HCT116 (cell line): ENCODE data around the gene RHBDF2. TPM values are rescaled to one million over a fixed set of nuclear protein-coding genes. Genes with fewer than 3 reads are reported as not detected.

ENCODE experiments used
- ATAC-seq: fragments of 200-7000 bp; cut with Tn5 transposase; 2 replicates; pipeline ENCODE4 v1.9.1; 2020; ENCODE audit warnings: mild to moderate bottlenecking, moderate library complexity
- BruUV-seq: library from RNA; stranded (reverse); fragments of 400-500 nt; replicated peaks from 2 replicates; lab custom pipeline; 2021; lab: Mats Ljungman, UMichigan
- CTCF ChIA-PET: fragments of 300-600 bp; sonication (Branson Sonifier 250); formaldehyde crosslinking; loops from one replicate; lab custom pipeline; 2021; ENCODE audit warnings: antibody characterized with exemption; lab: Charles Lee
- POLR2A ChIA-PET: fragments of 300-600, 350-600 bp; sonication (Branson Sonifier 250); formaldehyde crosslinking; loops from one replicate; lab custom pipeline; 2021; ENCODE audit warnings: antibody characterized with exemption; lab: Charles Lee
- RAD21 ChIA-PET, 2 experiments: fragments of 300-600 bp; sonication (Branson Sonifier 250); formaldehyde crosslinking; loops; one replicate each; lab custom pipeline; 2023; ENCODE audit warnings: low total read pairs in 2 of 2; ENCODE audit not compliant: uncharacterized antibody in 2 of 2, unreplicated experiment in 2 of 2, low non-redundant PET in 1 of 2; lab: Charles Lee
- DNase-seq: peaks from one replicate; pipeline ENCODE4 v3.0.0-alpha.2; 2010; ENCODE audit warnings: low read depth, low spot score
- H2AFZ ChIP-seq: fragments of 200-600 bp; shearing (Covaris generic), sonication (generic); 2 replicates; pipeline ENCODE4 v1.6.1; 2017; ENCODE audit warnings: low read depth, mixed run types, mixed read lengths, antibody characterized with exemption, low read length; ENCODE audit not compliant: poor library complexity, severe bottlenecking
- H3K27ac ChIP-seq: 2 replicates; pipeline ENCODE4 v1.5.1; 2012; ENCODE audit warnings: low read depth, low read length
- H3K27me3 ChIP-seq: fragments of 200-600 bp; sonication (generic); 2 replicates; pipeline ENCODE4 v1.6.1; 2016; ENCODE audit warnings: mixed run types, low read length, mixed read lengths; ENCODE audit not compliant: insufficient read depth
- H3K36me3 ChIP-seq, 2 experiments: fragments of 200-500 bp in 1 of 2; fragments of 200-600 bp in 1 of 2; sonication (Bioruptor generic) in 1 of 2; sonication (generic) in 1 of 2; 2 replicates each; pipeline versions ENCODE4 v1.5.1 to v1.6.1; 2014 to 2016; ENCODE audit warnings: low read length in 2 of 2, inconsistent platforms in 1 of 2, mixed read lengths in 1 of 2, mixed run types in 1 of 2; ENCODE audit not compliant: insufficient read depth in 2 of 2, control insufficient read depth in 1 of 2
- H3K4me1 ChIP-seq, 2 experiments: fragments of 200-600 bp in 1 of 2; sonication (generic) in 1 of 2; 2 replicates each; pipeline versions ENCODE4 v1.5.1 to v1.6.1; 2012 to 2017; ENCODE audit warnings: low read length in 2 of 2, inconsistent platforms in 1 of 2, mild to moderate bottlenecking in 1 of 2, mixed read lengths in 1 of 2, mixed run types in 1 of 2, moderate library complexity in 1 of 2; ENCODE audit not compliant: insufficient read depth in 2 of 2, control insufficient read depth in 1 of 2
- H3K4me2 ChIP-seq: fragments of 200-600 bp; sonication (generic); 2 replicates; pipeline ENCODE4 v1.6.1; 2017; ENCODE audit warnings: mixed run types, low read length, mixed read lengths
- H3K4me3 ChIP-seq, 2 experiments: fragments of 200-600 bp in 1 of 2; sonication (generic) in 1 of 2; replicated peaks in 1 of 2; 2 replicates each; pipeline ENCODE4 v1.5.1; 2011 to 2016; ENCODE audit warnings: low read length in 2 of 2, control low read depth in 1 of 2, low read depth in 1 of 2, mild to moderate bottlenecking in 1 of 2, mixed read lengths in 1 of 2, mixed run types in 1 of 2
- H3K79me2 ChIP-seq: fragments of 200-600 bp; sonication (generic); 2 replicates; pipeline ENCODE4 v1.6.1; 2017; ENCODE audit warnings: mild to moderate bottlenecking, mixed run types, low read length, moderate library complexity, mixed read lengths; ENCODE audit not compliant: insufficient read depth
- H3K9ac ChIP-seq: fragments of 200-600 bp; sonication (generic); 2 replicates; pipeline ENCODE4 v1.6.1; 2016; ENCODE audit warnings: low read length, mixed read lengths
- H3K9me2 ChIP-seq: fragments of 200-600 bp; sonication (generic), shearing (Covaris generic); 2 replicates; pipeline ENCODE4 v1.6.1; 2017; ENCODE audit warnings: mixed run types, mild to moderate bottlenecking, moderate library complexity; ENCODE audit not compliant: insufficient read depth
- H3K9me3 ChIP-seq, 2 experiments: fragments of 200-500 bp in 1 of 2; fragments of 200-600 bp in 1 of 2; sonication (Bioruptor generic) in 1 of 2; sonication (generic) in 1 of 2; 2 replicates each; pipeline ENCODE4 v1.6.1; 2014 to 2017; ENCODE audit warnings: low read length in 2 of 2, mixed read lengths in 2 of 2, inconsistent platforms in 1 of 2, low read depth in 1 of 2, mild to moderate bottlenecking in 1 of 2, mixed run types in 1 of 2, moderate library complexity in 1 of 2; ENCODE audit not compliant: control insufficient read depth in 1 of 2, insufficient read depth in 1 of 2
- H4K20me1 ChIP-seq: fragments of 200-600 bp; sonication (generic), shearing (Covaris generic); 2 replicates; pipeline ENCODE4 v1.6.1; 2017; ENCODE audit warnings: mixed run types, mild to moderate bottlenecking, moderate library complexity; ENCODE audit not compliant: insufficient read depth
- EZH2phosphoT487 ChIP-seq: fragments of 200-600 bp; IDR thresholded peaks from 2 replicates; pipeline ENCODE4 v1.6.1; 2018; ENCODE audit warnings: antibody characterized with exemption, borderline replicate concordance
- JUND ChIP-seq: IDR thresholded peaks from 2 replicates; pipeline ENCODE4 v1.6.1; 2012
- POLR2A ChIP-seq: IDR thresholded peaks from 2 replicates; pipeline ENCODE4 v1.7.0; 2011; ENCODE audit warnings: borderline replicate concordance; ENCODE audit not compliant: insufficient read depth, insufficient read length; ENCODE audit errors: extremely low read depth
- POLR2AphosphoS5 ChIP-seq: IDR thresholded peaks from 2 replicates; pipeline ENCODE4 v1.6.1; 2011; ENCODE audit warnings: mild to moderate bottlenecking, low read depth, low read length, moderate library complexity
- SP1 ChIP-seq: IDR thresholded peaks from 2 replicates; pipeline ENCODE4 v1.6.1; 2012; ENCODE audit warnings: low read depth
- intact Hi-C: fragments of 100-400 bp; cut with micrococcal nuclease; formaldehyde crosslinking; loops from 2 replicates; pipeline ENCODE4 v1.10.0; 2022
- total RNA-seq: library from RNA; stranded (reverse); gene quantifications from one replicate; pipeline ENCODE4 v1.2.1, GENCODE V29; 2021; ENCODE audit not compliant: unreplicated experiment
- TF ChIP-seq, protein P1 (sequence below): IDR thresholded peaks from 2 replicates; pipeline ENCODE4 v1.6.1; 2011; ENCODE audit warnings: mild to moderate bottlenecking, low read length, moderate library complexity; ENCODE audit not compliant: insufficient replicate concordance; ENCODE audit errors: extremely low read depth
- TF ChIP-seq, protein P2 (sequence below): IDR thresholded peaks from 2 replicates; pipeline ENCODE4 v1.6.1; 2012; ENCODE audit warnings: low read depth

Gene RHBDF2
- total RNA-seq, 1 experiment from 2014 or later = 61.1 TPM

DNA sequence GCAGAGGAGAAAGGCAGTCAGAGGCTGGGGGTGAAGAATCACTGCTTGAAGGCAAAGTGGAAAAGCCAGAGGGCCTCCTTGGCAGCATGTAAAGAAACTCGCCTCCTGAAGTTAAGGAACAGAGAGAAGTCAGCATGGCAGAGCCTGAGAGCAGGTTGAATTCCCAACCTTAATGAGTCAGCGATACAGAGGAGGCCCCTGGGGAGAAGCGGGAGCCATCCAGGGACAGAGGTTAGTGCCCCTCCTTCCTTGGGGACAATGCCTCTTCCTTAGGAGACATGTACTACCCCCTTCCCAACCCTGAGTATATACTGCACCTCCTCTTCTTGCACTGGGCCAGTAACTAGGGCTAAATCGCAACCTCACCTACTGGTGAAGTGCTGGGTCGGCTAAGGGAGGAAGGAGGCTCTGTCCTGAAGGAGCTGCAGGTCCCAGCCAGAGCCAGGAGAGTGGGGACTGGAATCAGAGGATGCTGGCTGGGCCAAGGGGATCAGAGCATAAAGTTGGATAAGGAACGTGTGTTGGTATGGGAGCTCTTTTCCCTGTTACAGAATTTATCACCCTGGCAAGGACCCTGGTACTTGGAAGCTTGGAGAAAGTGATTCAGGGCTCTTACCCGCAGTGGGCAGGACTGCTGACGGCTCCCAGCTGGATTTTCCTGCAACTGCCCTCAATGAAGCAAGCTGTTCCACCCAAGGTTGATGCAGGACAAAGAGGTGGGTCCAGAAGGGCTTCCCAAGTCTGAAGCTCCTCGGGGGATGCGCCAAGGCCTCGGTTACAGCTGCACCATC, 39.3 kb downstream of the RHBDF2 start:
- ATAC-seq = no peak

More for the DNA sequence above, 39.3 kb downstream of the RHBDF2 start:
- ChIA-PET POLR2A (no interaction called here), RAD21 (no interaction called here), CTCF (interaction anchor here (7.9 kb wide), 1 partner anchor 44 kb away, joined by 100 read pairs; the partner anchor contains the start of gene RHBDF2)
- Histone ChIP-seq H3K27me3 (no peaks in the 10 kb centered on the region), H3K27ac (no peak overlapping the region), H3K9ac (no peak overlapping the region), H3K9me3 (no peaks in the 10 kb centered on the region), H3K36me3 (no peaks in the 10 kb centered on the region), H2AFZ (no peak overlapping the region), H3K4me1 (peaks cover 0 to 19% of the 10 kb centered on the region in 2 experiments; a peak in 2 of 4 replicates), H3K9me2 (no peaks in the 10 kb centered on the region), H3K4me3 (no peak overlapping the region), H3K79me2 (no peaks in the 10 kb centered on the region), H4K20me1 (no peaks in the 10 kb centered on the region), H3K4me2 (no peak overlapping the region)
- intact Hi-C loops = loop anchor here (5.0 kb wide), 1 partner anchor 160 kb away; no protein-coding TSS in a partner anchor
- TF ChIP-seq, protein P1, sequence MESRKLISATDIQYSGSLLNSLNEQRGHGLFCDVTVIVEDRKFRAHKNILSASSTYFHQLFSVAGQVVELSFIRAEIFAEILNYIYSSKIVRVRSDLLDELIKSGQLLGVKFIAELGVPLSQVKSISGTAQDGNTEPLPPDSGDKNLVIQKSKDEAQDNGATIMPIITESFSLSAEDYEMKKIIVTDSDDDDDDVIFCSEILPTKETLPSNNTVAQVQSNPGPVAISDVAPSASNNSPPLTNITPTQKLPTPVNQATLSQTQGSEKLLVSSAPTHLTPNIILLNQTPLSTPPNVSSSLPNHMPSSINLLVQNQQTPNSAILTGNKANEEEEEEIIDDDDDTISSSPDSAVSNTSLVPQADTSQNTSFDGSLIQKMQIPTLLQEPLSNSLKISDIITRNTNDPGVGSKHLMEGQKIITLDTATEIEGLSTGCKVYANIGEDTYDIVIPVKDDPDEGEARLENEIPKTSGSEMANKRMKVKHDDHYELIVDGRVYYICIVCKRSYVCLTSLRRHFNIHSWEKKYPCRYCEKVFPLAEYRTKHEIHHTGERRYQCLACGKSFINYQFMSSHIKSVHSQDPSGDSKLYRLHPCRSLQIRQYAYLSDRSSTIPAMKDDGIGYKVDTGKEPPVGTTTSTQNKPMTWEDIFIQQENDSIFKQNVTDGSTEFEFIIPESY = no peak
- TF ChIP-seq SP1 = no peak
- TF ChIP-seq, protein P2, sequence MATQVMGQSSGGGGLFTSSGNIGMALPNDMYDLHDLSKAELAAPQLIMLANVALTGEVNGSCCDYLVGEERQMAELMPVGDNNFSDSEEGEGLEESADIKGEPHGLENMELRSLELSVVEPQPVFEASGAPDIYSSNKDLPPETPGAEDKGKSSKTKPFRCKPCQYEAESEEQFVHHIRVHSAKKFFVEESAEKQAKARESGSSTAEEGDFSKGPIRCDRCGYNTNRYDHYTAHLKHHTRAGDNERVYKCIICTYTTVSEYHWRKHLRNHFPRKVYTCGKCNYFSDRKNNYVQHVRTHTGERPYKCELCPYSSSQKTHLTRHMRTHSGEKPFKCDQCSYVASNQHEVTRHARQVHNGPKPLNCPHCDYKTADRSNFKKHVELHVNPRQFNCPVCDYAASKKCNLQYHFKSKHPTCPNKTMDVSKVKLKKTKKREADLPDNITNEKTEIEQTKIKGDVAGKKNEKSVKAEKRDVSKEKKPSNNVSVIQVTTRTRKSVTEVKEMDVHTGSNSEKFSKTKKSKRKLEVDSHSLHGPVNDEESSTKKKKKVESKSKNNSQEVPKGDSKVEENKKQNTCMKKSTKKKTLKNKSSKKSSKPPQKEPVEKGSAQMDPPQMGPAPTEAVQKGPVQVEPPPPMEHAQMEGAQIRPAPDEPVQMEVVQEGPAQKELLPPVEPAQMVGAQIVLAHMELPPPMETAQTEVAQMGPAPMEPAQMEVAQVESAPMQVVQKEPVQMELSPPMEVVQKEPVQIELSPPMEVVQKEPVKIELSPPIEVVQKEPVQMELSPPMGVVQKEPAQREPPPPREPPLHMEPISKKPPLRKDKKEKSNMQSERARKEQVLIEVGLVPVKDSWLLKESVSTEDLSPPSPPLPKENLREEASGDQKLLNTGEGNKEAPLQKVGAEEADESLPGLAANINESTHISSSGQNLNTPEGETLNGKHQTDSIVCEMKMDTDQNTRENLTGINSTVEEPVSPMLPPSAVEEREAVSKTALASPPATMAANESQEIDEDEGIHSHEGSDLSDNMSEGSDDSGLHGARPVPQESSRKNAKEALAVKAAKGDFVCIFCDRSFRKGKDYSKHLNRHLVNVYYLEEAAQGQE = no peak
- no peak for TF ChIP-seq POLR2A
- TF ChIP-seq EZH2phosphoT487 = no peak
- TF ChIP-seq POLR2AphosphoS5 = no peak
- TF ChIP-seq JUND = no peak
- no peak for DNase-seq
- no TSS peak for BruUV-seq
